GM19099 (cell line): ENCODE measurements around the gene BANF2.

Experiments
- POLR2A ChIP-seq: IDR thresholded peaks from 3 replicates; pipeline ENCODE4 v1.6.1; 2011; ENCODE audit warnings: low read depth; ENCODE audit not compliant: insufficient read length; ENCODE audit errors: extremely low read depth

BANF2 gene

GRCh38 chr20:17699931-17700351, at the start of gene BANF2:
TSS of gene BANF2 (plus strand) at chr20:17699966. CDS start at chr20:17725026, 25,060 bp downstream.
- TF ChIP-seq POLR2A, result no peak

- no peak for TF ChIP-seq POLR2A
These were observed 49.3 kb upstream of the BANF2 start for GRCh38 chr20:17650301-17651128.

GRCh38 chr20:17651129-17651759, 48.5 kb upstream of the BANF2 start:
- no peak for TF ChIP-seq POLR2A

GRCh38 chr20:17651760-17652388, 47.9 kb upstream of the BANF2 start:
- TF ChIP-seq POLR2A, result no peak

DNA sequence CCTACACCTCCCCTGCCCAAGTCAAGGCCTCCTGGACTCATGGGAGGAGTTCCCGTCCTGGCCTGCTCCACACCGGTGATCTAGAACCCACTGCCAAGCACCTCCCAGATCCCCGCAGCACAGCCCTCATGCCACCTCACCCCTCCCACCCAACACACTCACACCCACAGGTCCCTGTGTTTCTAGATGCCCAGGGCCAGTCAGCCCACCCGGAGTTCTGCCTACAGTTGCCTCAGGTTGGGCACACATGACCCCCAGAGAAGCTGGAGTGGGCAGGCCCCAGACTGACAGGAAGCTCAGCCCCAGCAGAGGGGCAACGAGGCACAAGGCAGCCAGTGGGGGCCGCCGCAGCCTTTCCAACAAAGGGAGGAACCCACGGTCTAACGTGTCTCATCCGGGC, 47.4 kb upstream of the BANF2 start:
- no peak for TF ChIP-seq POLR2A

- no peak for TF ChIP-seq POLR2A
These were observed 45.7 kb upstream of the BANF2 start for GRCh38 chr20:17653835-17654648.

GRCh38 chr20:17654649-17655285, 45.0 kb upstream of the BANF2 start:
- no peak for TF ChIP-seq POLR2A

GRCh38 chr20:17655286-17655651, 44.5 kb upstream of the BANF2 start:
- no peak for TF ChIP-seq POLR2A

DNA sequence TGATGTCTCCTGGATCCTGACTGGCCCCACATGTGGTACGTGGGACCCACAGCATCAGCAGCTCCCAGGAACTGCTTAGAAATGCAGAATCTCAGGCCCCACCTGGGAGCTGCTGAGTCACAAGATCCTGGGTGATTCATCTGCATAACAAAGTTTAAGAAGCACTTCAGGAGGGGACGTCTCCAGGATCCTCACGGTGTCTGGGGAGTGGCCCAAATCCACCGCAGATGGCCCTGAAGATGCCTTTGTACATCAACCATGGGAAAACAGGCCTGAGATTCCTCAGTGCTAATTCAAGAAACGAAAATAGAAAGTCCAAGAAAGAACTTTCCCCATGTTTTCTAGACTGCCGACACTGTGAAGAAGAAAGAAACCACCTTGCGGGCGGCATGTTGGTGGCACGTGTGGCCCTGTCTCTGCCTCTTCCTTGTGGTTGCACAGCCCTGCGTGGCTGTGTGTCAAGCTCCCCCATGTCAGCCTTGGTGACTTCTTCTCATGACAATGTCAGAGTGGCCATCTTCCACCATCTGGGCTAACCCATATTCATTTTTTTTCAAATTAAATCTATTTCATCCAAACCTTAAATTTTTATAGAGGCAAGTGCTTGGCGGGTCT, 43.8 kb upstream of the BANF2 start:
- TF ChIP-seq POLR2A, result no peak

GRCh38 chr20:17657079-17657825, 42.5 kb upstream of the BANF2 start:
- TF ChIP-seq POLR2A, result no peak

GRCh38 chr20:17657898-17658647, 41.7 kb upstream of the BANF2 start:
- no peak for TF ChIP-seq POLR2A

- TF ChIP-seq POLR2A, result no peak
These were observed 41.1 kb upstream of the BANF2 start for GRCh38 chr20:17658648-17658993.

- no peak for TF ChIP-seq POLR2A
These were observed 40.0 kb upstream of the BANF2 start for GRCh38 chr20:17659801-17660200.
